Hepatocyte (in vitro differentiated cells): ENCODE measurements around the gene CWC15. TPM values are rescaled to one million over a fixed set of nuclear protein-coding genes. Genes with fewer than 3 reads are reported as not detected.
A peak's percentile ranks its signal among the peaks of the same experiment; 100 is the strongest.

ENCODE experiments used
- DNase-seq: peaks from one replicate; pipeline ENCODE4 v3.0.0-alpha.2; 2016; ENCODE audit warnings: low spot score
- H2AFZ ChIP-seq: fragments of 200-600 bp; sonication (generic); 2 replicates; pipeline ENCODE4 v1.6.0; 2016; ENCODE audit warnings: antibody characterized with exemption, mild to moderate bottlenecking
- H3K27ac ChIP-seq: fragments of 200-600 bp; sonication (generic); 2 replicates; pipeline ENCODE4 v1.5.1; 2016; ENCODE audit warnings: mild to moderate bottlenecking
- H3K27me3 ChIP-seq: fragments of 200-600 bp; sonication (generic); 2 replicates; pipeline ENCODE4 v1.6.1; 2016
- H3K36me3 ChIP-seq: fragments of 200-600 bp; sonication (generic); replicated peaks from 2 replicates; pipeline ENCODE4 v1.5.1; 2016; ENCODE audit warnings: low read depth; ENCODE audit not compliant: insufficient read depth
- H3K4me1 ChIP-seq: fragments of 200-600 bp; sonication (generic); 2 replicates; pipeline ENCODE4 v1.5.1; 2016; ENCODE audit warnings: mild to moderate bottlenecking, moderate library complexity; ENCODE audit not compliant: insufficient read depth
- H3K4me2 ChIP-seq: fragments of 200-600 bp; sonication (generic); 2 replicates; pipeline ENCODE4 v1.6.0; 2016
- H3K4me3 ChIP-seq: fragments of 200-600 bp; sonication (generic); 2 replicates; pipeline ENCODE4 v1.5.1; 2016; ENCODE audit warnings: mild to moderate bottlenecking
- H3K79me2 ChIP-seq: fragments of 200-600 bp; sonication (generic); 2 replicates; pipeline ENCODE4 v1.6.0; 2017; ENCODE audit warnings: mild to moderate bottlenecking
- H3K9me2 ChIP-seq: fragments of 200-600 bp; sonication (generic); replicated peaks from 2 replicates; pipeline ENCODE4 v1.6.0; 2017; ENCODE audit warnings: mild to moderate bottlenecking; ENCODE audit not compliant: insufficient read depth
- H3K9me3 ChIP-seq: fragments of 200-600 bp; sonication (generic); 2 replicates; pipeline ENCODE4 v1.5.1; 2016; ENCODE audit warnings: low read depth, mild to moderate bottlenecking
- H4K20me1 ChIP-seq: fragments of 200-600 bp; sonication (generic); 2 replicates; pipeline ENCODE4 v1.6.0; 2016; ENCODE audit warnings: mild to moderate bottlenecking; ENCODE audit not compliant: insufficient read depth, poor library complexity, severe bottlenecking
- CTCF ChIP-seq: fragments of 200-600 bp; sonication (generic); IDR thresholded peaks from 2 replicates; pipeline ENCODE4 v1.5.1; 2016; ENCODE audit warnings: antibody characterized with exemption, mild to moderate bottlenecking; ENCODE audit not compliant: poor library complexity
- EZH2 ChIP-seq: fragments of 200-600 bp; sonication (generic); IDR thresholded peaks from 2 replicates; pipeline ENCODE4 v1.6.1; 2016; ENCODE audit warnings: antibody characterized with exemption, mild to moderate bottlenecking, borderline replicate concordance
- EZH2phosphoT487 ChIP-seq: fragments of 200-600 bp; sonication (generic); IDR thresholded peaks from one replicate; pipeline ENCODE4 v1.6.1; 2018; ENCODE audit warnings: antibody characterized with exemption, mild to moderate bottlenecking, low read depth, moderate library complexity; ENCODE audit not compliant: unreplicated experiment, severe bottlenecking
- WGBS: methylation state at CpG from one replicate; pipeline ENCODE4 v1.1.6; 2016; ENCODE audit warnings: low lambda C conversion rate; ENCODE audit errors: missing lambda C conversion rate; 5-methylcytosine and 5-hydroxymethylcytosine counted together
- polyA plus RNA-seq: library from polyadenylated mRNA; unstranded; fragments of >200 nt; fragmentation: Nextera tagmentation; extraction: Ambion mirVana; gene quantifications from 2 replicates; pipeline ENCODE4 v1.2.1, GENCODE V29; 2016
- total RNA-seq: library from RNA; depleted of rRNA; stranded (reverse); fragments of >200 nt; gene quantifications from 2 replicates; pipeline ENCODE4 v1.2.3, GENCODE V29; 2014

CWC15 gene
- total and polyA plus RNA-seq, 2 experiments from 2014 or later = 57.6 to 58.3 TPM

GRCh38 chr11:94968334-94968958, 4.9 kb downstream of the CWC15 start:
- TF ChIP-seq CTCF = peak; percentile 64
- TF ChIP-seq EZH2phosphoT487 = no peak
- peak; percentile 17 for DNase-seq
- H3K4me1 ChIP-seq = peaks cover 12% of the 10 kb centered on the region
- H3K27me3 ChIP-seq = no peaks in the 10 kb centered on the region
- H3K4me3 ChIP-seq = no peak overlapping the region
- WGBS = 97% methylated on average over 1 of the region's 1 CpG
- H3K9me2 ChIP-seq = no peaks in the 10 kb centered on the region
- H3K9me3 ChIP-seq = no peaks in the 10 kb centered on the region
- H3K36me3 ChIP-seq = no peaks in the 10 kb centered on the region
- H3K79me2 ChIP-seq = peaks cover 20% of the 10 kb centered on the region
- H3K4me2 ChIP-seq = no peak overlapping the region
- no peak overlapping the region for H3K27ac ChIP-seq
- H4K20me1 ChIP-seq = no peaks in the 10 kb centered on the region
- H2AFZ ChIP-seq = no peak overlapping the region

- no peak for TF ChIP-seq CTCF
- no peak for TF ChIP-seq EZH2phosphoT487
- TF ChIP-seq EZH2 = no peak
- Histone ChIP-seq H4K20me1 (no peaks in the 10 kb centered on the region), H3K4me2 (no peak overlapping the region), H3K9me3 (no peaks in the 10 kb centered on the region), H3K4me3 (no peak overlapping the region), H3K27ac (no peak overlapping the region), H3K27me3 (no peaks in the 10 kb centered on the region), H3K9me2 (no peaks in the 10 kb centered on the region), H3K79me2 (no peaks in the 10 kb centered on the region), H2AFZ (no peak overlapping the region), H3K36me3 (no peaks in the 10 kb centered on the region), H3K4me1 (no peaks in the 10 kb centered on the region)
- DNase-seq = no peak
- WGBS = 89% methylated on average over 4 of the region's 4 CpGs
Measured at GRCh38 chr11:94964934-94965333, 8.4 kb downstream of the CWC15 start.

- Histone ChIP-seq H3K4me2 (no peak overlapping the region), H3K79me2 (no peaks in the 10 kb centered on the region), H3K36me3 (no peaks in the 10 kb centered on the region), H4K20me1 (no peaks in the 10 kb centered on the region), H3K27me3 (no peaks in the 10 kb centered on the region), H3K4me3 (no peak overlapping the region), H3K27ac (no peak overlapping the region), H3K9me2 (no peaks in the 10 kb centered on the region), H3K9me3 (no peaks in the 10 kb centered on the region), H2AFZ (no peak overlapping the region), H3K4me1 (no peaks in the 10 kb centered on the region)
- no peak for DNase-seq
- WGBS = 91% methylated on average over 1 of the region's 1 CpG
- TF ChIP-seq EZH2phosphoT487 (no peak), EZH2 (no peak), CTCF (no peak)
Measured at GRCh38 chr11:94961255-94961654, 12.1 kb downstream of the CWC15 start.

- H3K36me3 ChIP-seq = no peaks in the 10 kb centered on the region
- TF ChIP-seq EZH2phosphoT487 = no peak
- TF ChIP-seq EZH2 = no peak
- TF ChIP-seq CTCF = no peak
- 92% methylated on average over 2 of the region's 2 CpGs for WGBS
Measured at GRCh38 chr11:94960488-94960887, 12.9 kb downstream of the CWC15 start.

More at GRCh38 chr11:94960488-94960887, 12.9 kb downstream of the CWC15 start:
- no peak overlapping the region for H3K27ac ChIP-seq
- H3K9me2 ChIP-seq = no peaks in the 10 kb centered on the region
- no peaks in the 10 kb centered on the region for H3K9me3 ChIP-seq
- H3K4me3 ChIP-seq = no peak overlapping the region
- DNase-seq = no peak
- no peak overlapping the region for H2AFZ ChIP-seq
- H3K4me1 ChIP-seq = no peaks in the 10 kb centered on the region
- H3K27me3 ChIP-seq = no peaks in the 10 kb centered on the region
- H3K4me2 ChIP-seq = no peak overlapping the region
- no peaks in the 10 kb centered on the region for H3K79me2 ChIP-seq
- H4K20me1 ChIP-seq = no peaks in the 10 kb centered on the region
